NOMO-1 treated with DMSO at 0.1 percent for 48 hours (cell line): Measurements from ENCODE around the gene PTGDR.

ENCODE experiments used
- DNase-seq: peaks from one replicate; lab custom pipeline; 2025; ENCODE audit not compliant: unreplicated experiment; lab: John Stamatoyannopoulos, UW

PTGDR gene

GRCh38 chr14:52307905-52308304 lies 40.4 kb downstream of the PTGDR start:
- DNase-seq = peak; percentile 25

GRCh38 chr14:52310541-52310940 lies 43.0 kb downstream of the PTGDR start:
- no peak for DNase-seq

GRCh38 chr14:52312931-52313355 lies 45.4 kb downstream of the PTGDR start:
- peak; percentile 54 for DNase-seq

- DNase-seq = peak; percentile 52
These were observed 46.0 kb downstream of the PTGDR start for GRCh38 chr14:52313462-52313861.

GRCh38 chr14:52313903-52314594 lies 46.6 kb downstream of the PTGDR start, which contains the start of gene PTGER2:
Gene PTGER2 (plus strand): TSS chr14:52314312. CDS start chr14:52314549, 237 bp downstream.
- DNase-seq = peak; percentile 94

- no peak for DNase-seq
These were observed 47.3 kb downstream of the PTGDR start for GRCh38 chr14:52314595-52315354.

- DNase-seq = peak; percentile 87
These were observed 47.8 kb downstream of the PTGDR start for GRCh38 chr14:52315355-52315718.

GRCh38 chr14:52318062-52318461 lies 50.6 kb downstream of the PTGDR start:
- DNase-seq = no peak

GRCh38 chr14:52318826-52319645 lies 51.5 kb downstream of the PTGDR start:
- peak; percentile 35 for DNase-seq

- no peak for DNase-seq
These were observed 52.4 kb downstream of the PTGDR start for GRCh38 chr14:52319919-52320318.

GRCh38 chr14:52325126-52325525 lies 57.6 kb downstream of the PTGDR start:
- peak; percentile 98 for DNase-seq

GRCh38 chr14:52325630-52326029 lies 58.1 kb downstream of the PTGDR start:
- no peak for DNase-seq
